ENCODE measurements around the gene BAIAP2.

BAIAP2 gene

DNA sequence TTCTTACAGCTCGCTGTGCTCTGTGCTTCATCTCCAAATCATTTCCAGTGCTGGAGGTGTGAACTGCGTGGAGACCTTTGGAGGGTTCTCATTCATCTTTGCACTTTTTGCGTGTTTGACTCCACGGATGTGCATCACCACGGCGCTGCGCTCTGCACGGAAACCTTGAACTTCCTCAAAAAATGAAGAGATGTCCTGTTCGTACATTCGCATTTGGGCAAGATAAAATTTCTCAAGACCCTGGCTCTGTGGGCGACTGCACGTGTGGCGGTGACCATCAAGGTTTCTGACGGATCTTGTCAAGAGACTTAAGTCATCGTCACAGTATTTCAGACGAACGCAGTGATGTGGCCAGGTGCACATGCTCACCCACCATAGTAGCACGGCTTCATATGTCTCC is 120.0 kb downstream of the BAIAP2 start:
- no peak for DNase-seq (ENCODE audit: low read depth in 4 of 4, low spot score in 1 of 4)

DNA sequence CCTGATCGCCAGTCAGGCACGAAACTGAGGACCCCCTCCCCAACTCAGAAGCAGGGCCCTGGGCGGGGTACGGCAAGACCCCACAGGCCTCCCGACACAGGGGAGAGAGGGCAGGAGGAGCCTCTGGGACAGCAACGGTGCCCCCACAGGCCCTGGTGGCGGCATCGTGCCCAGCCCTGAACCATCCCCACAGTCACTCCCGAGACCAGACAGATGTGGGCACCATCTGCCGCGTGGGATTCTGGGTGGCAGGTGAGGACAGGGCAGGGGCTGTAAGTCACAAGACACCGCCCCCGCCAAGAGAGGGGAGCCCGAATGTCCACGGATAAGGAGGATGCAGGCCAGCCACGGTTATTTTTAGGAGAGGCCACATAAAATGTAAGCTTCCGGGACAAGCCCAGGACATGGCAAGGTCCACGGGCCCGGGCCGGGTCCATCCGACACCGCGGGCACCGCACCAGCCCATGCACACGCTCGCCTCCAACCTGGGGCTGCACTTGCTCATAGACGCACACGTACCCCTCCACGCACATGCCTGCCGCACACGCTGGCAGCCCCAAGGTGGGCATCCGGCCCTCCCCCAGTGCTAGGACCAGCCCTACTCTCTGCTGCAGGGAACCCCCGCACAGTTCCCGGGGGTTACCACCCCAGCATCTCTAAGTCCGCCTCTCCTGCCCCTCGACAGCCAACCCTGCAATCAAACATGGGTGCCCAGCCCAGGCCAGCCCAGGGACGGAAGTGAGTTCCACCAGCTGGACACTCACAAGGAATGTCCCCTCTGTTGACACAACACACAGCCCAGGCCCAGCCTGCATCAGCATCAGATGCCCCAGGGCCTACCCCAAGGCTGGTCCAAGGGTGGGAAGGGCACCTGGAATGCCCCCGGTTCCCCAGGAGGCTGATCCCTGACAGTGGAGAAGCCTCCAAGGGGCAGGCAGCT is 122.2 kb downstream of the BAIAP2 start:
- DNase-seq (ENCODE audit: low read depth in 4 of 4, low spot score in 1 of 4) = no peak

DNA sequence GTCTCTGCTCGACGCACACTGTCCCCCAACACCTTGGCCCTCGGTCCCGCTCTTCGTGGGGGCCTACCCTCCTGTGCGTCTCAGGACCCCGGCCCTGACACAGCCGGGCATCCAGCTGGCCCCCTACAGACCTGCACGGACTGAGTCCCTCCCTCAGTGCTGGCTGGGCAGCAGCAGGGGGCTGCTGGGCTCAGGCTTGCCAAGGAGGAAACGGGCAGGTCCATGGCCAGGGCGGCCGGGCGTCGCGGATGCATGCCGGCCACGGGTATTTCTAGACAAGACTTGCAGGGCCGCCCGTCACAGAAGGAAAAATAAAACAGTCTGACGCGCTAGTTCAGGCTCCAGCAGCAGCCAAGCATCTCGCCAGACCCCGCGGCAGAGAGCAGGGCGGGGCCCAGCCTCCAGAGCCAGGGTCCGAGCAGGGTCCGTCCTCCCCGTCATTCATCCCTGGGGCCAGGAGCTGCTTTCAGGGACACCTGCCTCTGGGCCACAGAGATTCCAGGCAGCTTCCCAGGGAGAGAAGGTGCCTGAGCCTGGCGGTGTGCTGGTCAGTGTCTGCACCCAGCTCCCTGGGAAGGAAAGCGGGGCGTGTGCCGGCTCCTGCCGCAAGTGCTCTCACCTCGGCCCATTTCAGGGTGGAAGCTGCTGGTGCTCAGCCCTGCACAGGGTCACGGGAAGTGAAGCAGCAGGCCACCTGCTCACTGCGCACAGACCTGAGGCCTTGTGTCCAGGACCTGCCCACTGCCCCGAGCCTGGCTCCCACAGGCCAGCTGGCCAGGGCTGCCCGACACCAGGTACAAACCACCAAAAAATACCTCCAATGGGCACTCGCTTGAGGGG is 123.1 kb downstream of the BAIAP2 start:
- DNase-seq (ENCODE audit: low read depth in 4 of 4, low spot score in 1 of 4) = no peak

DNA sequence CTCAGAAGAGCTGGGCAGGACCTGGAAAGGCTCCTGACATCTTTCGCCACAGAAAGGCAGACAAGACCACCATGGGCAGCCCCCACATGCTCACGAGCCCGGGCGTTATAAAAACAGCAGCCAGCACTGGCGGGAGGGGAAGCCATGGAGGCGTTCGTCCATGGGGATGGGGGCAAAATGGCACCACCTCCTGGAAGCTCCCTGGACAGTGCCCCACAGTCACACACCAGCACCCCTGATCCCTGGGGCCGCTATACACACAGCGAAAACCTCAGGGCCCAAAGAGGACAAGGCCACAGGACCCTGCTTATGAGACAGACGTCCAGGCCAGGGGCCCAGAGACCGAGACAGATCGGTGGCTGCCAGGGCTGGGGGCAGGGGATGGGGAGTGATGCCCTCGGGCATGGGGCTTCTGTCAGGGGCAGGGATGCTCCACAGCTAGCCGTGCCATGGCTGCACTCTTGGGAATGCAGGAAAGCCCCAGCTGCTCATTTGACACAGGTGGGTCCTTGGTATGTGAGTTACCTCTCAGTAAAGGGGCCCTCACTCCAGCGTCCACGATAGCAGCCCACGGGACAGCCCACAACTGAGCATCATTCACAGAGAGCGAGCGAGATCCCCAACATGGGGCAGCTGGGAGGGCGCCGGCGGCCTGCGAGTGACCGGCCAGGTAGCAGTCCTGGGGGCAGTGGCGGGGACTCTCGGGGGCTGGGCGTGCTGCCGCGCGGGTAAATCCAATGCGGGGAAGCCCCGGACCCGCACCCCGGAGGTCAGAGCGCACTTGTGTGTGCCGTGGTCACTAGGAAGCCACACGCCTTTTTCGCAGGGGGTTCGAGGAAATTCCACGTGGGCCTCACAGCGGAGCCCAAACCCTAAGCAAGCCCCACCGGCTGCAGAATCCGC is 124.0 kb downstream of the BAIAP2 start:
- DNase-seq (ENCODE audit: low read depth in 4 of 4, low spot score in 1 of 4) = no peak

DNA sequence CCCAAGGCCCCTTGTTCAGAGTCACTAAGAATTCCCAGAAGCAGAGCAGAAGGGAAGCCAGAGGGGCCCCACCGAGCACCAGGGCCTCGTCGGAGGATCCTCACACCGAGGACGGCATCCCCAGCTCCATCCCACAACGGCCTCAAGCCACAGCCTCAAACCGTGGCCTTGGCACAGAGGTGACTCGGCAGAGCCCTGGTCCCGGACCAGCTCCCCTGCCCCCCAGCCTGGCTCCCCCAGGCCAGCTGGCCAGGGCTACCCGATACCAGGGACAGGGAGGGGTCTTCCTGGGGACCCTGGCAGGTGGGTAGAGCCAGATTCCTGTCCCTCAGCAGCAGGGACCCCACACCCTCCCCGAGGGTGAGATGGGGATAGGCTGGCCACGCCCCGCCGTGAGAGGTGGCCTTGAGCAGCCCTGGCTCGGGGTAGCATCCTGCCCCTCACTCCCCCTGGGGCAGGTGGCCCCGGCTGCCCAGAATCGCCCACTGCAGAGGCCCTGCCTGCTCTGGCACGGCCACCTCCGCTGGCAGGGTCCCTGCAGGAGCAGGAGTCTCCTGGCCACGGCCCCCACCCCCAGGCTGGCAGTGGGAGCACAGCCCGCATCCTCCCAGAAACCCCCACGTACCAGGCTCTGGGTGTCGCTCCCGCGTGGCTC is 124.8 kb downstream of the BAIAP2 start:
- no peak for DNase-seq (ENCODE audit: low read depth in 4 of 4, low spot score in 1 of 4)

DNA sequence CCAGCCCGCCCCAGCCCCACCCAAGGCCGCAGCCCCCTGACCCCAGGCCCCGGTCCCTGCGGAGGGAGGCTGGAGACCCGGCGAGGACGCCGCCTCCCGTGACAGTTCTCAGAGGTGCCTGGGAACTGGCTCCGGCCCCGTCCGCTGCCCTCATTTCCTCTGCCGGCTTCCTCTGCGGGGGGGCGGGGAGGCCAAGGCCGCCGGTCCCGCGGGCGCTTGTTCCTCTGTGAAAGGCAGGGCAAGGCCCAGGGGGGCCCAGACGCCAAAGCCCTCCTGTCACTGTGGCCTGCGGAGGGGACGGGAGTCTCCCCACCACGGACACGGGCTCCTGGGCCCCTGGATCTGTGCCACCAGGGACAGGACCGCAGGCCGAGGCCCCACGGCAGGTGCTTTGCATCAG is 125.4 kb downstream of the BAIAP2 start:
- DNase-seq (ENCODE audit: low read depth in 4 of 4, low spot score in 1 of 4) = no peak

DNA sequence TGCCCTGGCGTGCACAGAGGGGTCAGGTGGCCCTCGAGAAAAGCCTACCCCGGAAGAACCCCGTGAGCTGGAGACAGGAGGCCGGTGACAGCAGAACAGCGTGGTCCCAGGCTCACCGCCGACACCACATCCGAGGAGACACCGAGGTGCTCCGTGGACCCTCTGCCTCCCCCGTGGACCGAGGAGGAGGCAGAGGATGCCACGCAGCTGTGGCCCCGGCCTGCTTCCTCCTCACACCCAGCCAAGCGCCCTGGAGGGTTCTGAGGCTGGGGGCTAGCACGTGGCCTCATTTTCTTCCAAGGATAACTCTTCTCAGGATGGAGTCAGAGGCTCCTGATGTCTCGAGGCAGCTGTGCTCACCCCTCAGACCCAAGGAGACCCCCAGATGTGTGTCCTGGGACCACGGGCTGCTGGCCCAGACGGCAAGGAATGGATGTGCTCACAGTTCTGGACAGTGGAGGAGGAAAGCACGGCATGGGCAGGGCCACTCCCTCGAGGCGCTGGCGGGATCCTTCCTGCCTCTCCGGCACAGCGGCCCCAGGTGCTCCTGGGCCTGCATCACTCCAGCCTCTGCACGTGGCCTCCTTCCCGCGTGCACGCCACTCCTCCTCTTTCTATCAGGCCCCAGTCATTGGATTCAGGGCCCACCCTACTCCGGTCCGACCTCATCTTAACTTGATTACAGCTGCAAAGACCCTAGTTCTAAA is 125.9 kb downstream of the BAIAP2 start:
- no peak for DNase-seq (ENCODE audit: low read depth in 4 of 4, low spot score in 1 of 4)

DNA sequence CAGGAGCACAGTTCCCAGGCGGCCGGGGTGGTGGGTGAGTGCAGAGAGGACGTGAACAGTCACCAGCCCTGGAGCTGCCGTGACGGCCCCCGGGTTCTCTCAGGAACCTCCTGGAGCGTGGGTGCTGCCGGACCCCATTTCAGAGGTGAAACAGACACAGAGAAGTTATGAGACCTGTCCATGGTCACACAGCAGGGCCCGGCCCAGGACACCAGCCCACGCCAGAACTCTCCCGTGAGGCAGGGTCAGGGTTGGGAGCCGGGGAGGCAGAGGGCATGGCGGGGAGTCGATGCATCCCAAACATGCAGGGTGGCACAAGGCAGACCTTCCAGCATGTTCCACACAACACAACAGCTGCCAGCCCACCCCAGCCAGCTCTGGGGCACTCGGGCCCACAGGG is 126.6 kb downstream of the BAIAP2 start:
- no peak for DNase-seq (ENCODE audit: low read depth in 4 of 4, low spot score in 1 of 4)

DNA sequence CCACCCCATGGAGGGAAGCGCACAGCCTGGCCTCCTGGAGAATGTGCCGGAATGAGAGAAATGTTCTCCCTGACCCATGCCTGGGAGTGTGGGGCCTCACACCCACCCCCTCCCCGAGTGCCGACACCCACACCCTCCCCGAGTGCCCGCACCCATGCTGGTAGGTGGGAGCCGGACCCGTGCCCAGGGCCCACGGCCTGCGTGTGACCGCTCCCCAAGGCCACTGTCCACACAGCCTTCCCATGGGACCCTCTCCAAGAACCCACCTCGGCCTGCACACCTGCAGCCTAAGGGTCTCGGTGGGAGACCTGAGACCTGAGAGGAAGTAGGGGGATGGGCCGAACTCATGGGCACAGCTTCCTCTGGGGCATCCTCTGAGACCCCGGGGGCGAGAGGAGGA is 127.0 kb downstream of the BAIAP2 start:
- DNase-seq (ENCODE audit: low read depth in 4 of 4, low spot score in 1 of 4) = no peak

DNA sequence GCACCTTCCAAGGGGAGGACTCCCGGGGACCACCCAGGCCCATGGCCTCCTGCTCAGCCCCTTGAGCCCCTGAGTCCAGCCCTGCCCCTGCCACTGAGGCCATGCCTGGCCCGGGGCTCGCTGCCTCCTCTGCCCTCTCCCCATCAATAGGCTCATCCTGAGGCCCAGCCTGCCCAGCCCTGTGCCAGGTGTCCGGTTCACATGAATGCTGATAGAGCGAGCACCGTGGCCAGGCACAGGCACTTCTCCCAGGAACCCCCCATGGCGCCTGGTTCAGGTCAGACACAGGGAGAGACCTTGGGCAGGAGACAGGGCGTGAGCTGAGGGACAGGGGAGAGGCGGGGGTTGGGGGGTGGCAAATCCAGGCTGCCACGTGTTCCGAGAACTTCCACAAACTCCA is 127.5 kb downstream of the BAIAP2 start:
- DNase-seq (ENCODE audit: low read depth in 4 of 4, low spot score in 1 of 4) = no peak

DNA sequence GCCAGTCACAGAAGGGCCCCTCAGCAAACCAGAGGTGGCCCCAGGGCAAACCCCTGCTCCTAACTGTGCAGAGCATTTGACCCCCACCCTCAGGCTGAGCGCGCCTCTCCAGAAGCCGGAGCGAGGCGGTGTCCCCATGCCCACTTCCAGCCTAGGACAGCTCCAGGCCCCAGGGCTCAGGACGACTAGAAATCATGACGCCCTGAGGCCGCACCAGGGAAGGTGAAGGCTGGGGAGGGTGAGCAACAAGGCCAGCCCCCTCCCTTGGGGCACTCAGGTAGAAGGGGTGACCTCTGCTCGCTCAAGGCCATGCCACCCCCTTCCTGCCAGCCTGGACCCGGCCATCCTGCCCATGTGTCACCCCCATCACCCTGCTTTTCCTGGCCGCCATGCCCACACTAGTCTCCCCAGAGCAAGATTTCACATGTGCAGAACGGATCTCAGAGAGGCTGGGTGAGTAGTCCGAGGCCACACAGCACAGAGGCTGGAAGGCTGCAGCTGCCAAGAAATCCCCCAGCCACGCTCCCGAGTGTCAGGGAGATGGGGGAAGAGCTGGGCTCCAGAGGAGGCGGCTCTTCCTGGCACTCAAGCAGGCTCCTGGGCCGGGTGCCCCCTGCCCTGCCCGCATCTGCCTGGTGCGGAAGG is 128.2 kb downstream of the BAIAP2 start:
- DNase-seq (ENCODE audit: low read depth in 4 of 4, low spot score in 1 of 4) = no peak

DNA sequence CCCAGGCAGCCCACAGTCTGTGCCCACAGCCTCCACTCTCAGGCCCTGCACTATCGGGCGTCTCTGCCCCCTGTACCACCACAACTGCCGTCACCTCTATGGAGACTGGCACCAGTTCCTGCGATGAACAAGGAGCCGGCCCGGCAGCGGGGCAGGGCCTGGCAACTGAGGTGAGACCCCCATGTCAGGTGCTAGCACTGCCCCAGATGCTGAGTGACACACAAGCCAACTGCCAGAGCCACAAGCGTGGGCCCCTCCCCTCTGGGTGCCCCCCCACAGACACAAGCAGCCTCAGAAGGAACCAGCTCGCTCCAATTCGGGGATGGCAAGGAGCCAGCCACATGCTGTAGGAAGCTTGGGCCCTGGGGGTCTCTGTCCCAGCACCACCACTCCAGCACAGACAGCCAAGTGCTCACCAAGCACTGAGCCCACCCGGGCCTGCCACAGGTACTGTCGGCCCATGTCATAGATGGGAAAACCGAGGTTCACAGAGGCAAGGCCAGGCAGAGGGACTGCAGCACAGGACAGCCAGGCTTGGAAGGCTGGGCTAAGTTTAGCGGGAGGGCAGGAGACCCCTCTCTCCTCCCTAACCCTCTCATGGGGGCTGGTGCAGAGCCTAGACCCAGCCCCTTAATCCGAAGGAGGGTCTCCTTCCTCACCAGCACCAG is 128.9 kb downstream of the BAIAP2 start:
- no peak for DNase-seq (ENCODE audit: low read depth in 4 of 4, low spot score in 1 of 4)

DNA sequence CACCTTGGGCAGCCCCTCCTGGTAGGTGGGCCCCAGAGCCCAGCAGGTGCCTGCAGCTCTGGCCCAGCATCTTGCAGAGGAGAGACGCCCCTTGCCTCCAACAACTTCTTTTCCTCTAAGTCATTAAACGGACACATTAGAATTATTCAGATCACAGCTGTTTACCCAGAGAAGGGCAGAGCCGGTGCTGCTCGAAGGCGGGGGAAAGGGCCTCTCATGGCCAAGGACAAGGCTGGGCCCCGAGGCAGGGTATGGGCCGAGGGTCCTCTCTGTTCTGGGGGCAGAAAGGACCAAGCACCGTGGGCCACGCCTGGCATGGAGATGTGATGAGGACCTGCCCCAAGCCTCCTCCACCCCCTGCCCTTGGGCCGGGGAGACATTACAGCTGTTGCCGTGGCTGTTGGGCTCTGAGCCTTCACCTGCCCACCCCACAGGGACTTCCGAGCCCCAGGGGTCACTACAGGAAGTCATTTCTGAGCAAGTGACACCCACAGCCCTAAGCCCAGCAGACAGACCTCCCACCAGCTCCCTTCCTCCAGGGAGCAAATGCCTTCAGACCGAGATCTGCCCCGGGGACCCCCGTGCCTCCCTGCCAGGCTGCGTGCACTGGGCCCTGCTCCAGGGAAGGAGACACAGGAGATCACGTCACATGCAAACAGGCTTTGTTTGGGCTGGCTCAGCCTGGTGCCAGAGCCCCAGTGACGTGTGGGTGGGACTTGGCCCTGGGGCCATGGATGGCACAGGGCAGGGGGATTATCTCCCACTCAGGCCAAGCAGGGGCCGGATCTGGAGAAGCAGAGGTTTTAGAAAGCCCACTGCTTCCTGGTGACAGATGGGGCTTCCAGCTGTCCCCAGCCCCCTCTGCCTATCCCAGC is 129.7 kb downstream of the BAIAP2 start:
- DNase-seq (ENCODE audit: low read depth in 4 of 4, low spot score in 1 of 4) = no peak

DNA sequence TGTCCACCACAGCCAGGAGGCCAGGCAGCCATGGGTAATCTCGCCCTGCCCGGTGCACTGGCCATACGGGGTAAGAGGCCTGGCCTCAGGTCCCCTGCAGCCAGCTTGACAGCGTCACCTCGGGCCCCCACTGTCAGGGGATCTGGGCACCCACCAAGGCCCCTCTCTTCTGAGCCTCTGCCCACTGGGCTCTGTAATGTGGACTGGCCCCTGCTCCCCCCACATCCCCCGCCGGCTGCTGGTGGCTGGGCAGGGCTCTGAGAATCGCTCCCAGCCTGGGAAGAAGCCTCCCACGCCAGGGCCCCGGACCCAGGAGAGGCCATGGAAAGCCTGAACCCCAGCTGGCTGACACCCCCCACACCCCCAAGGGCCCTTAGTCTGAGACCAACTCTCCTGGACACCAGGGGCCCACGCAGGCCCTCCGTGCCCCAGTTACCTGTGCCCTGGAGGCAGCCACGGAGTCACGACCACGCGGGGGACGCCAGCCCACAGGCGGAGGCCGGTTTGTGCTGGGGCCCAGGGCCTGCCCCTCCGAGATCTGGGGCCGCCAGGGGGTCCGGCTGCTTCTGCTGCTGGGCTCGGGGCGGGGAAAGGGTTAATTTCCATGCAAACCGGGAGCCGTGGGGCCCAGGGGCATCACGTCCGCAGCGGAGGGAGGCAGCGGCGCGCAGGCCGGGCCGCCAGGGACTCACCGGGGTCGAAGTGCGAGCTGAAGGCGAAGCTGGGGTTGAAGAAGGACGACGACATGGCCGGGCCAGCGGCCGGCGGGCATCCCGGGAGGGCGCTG is 130.5 kb downstream of the BAIAP2 start, which contains the start of gene PVALEF:
Gene PVALEF, plus strand, starts transcription at position 262 of the 787 bp plus-strand sequence. CDS start 15,720 bp downstream, outside the sequence.
- no peak for DNase-seq (ENCODE audit: low read depth in 4 of 4, low spot score in 1 of 4)

DNA sequence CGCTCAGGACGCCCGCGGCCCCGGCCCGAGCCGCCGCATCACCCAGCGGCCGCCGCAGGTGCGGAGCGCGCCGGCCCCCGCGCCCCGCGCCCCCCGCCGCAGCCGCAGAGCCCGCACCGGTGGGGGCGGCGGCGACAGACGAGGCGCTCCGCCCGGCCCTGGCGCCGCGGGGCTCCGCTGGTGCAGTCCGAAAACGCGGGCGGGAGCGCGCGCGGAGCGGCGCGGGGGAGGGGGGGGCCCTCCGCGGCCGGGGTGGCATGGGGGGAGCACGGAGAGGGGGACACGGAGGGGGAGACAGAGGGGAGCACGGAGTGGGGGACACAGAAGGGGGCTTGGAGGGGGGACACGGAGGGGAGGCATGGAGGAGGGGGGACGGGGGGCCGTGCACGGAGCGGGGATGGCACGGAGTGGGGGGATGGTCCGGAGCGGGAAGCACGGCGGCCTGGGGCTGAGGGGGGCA is 131.1 kb downstream of the BAIAP2 start, which contains the start of gene AATK:
Gene AATK, minus strand, starts transcription at position 189 of the 460 bp plus-strand sequence. CDS start 229 bp downstream, outside the sequence.
- no peak for DNase-seq (ENCODE audit: low read depth in 4 of 4, low spot score in 1 of 4)
